ENCODE results near the gene TAS1R2. TPM values are rescaled to one million over a fixed set of nuclear protein-coding genes. Genes with fewer than 3 reads are reported as not detected.

TAS1R2 gene
- total RNA-seq, 1 experiment from 2014 or later = not detected

GRCh38 chr1:18899363-18900049 is 40.0 kb upstream of the TAS1R2 start:
- H4K91ac ChIP-seq (ENCODE audit: insufficient read length, low read depth, low read length) = no peak overlapping the region
- Mint-ChIP-seq H3K27ac (no peak overlapping the region), H3K36me3 (ENCODE audit: insufficient read depth in 1 of 3, low read depth in 3 of 3) (peaks cover 0 to 5% (median 0%) of the 10 kb centered on the region in 3 experiments; a peak in 4 of 7 replicates), H3K9me3 (no peaks in the 10 kb centered on the region), H3K4me1 (peaks cover 12 to 16% of the 10 kb centered on the region in 2 experiments), H3K27me3 (ENCODE audit: low read depth) (peaks cover 8% of the 10 kb centered on the region; the same call in 1 of the 2 replicates), H3K4me3 (no peak overlapping the region)
- no peak overlapping the region for H3T11ph ChIP-seq (ENCODE audit: low read length)
- no peaks in the 10 kb centered on the region for H3K9me3 ChIP-seq (ENCODE audit: control insufficient read depth, low read depth, low read length)
- TF ChIP-seq CTCF (conservative IDR thresholded peaks at IDR 0.05) = no peak
- no peak overlapping the region for H3K27ac ChIP-seq (ENCODE audit: insufficient read length, low read depth, low read length)
- no peak overlapping the region for H3K9ac ChIP-seq (ENCODE audit: extremely low read depth, insufficient read length, low read length)
- WGBS (ENCODE audit: extremely low coverage, insufficient read length, low lambda C conversion rate) = no CpG with 5 or more reads among the region's 4 CpGs
- no peak overlapping the region for H3K23ac ChIP-seq (ENCODE audit: insufficient read length, low read depth, low read length)
- H4K5ac ChIP-seq (ENCODE audit: insufficient read length, low read depth, low read length) = no peak overlapping the region
- H3K23me2 ChIP-seq (ENCODE audit: insufficient read length, low read depth, low read length, poor library complexity, severe bottlenecking) = peaks cover 4% of the 10 kb centered on the region
- H4K8ac ChIP-seq (replicated peaks; ENCODE audit: insufficient read length, low read depth, low read length) = no peak overlapping the region
- no peak overlapping the region for H2AFZ ChIP-seq (ENCODE audit: low read length)
- no peak for DNase-seq
- H3K18ac ChIP-seq (ENCODE audit: insufficient read length, low read depth, low read length) = no peak overlapping the region
- no peak overlapping the region for H2BK12ac ChIP-seq (ENCODE audit: insufficient read length, low read depth, low read length)
- H2BK15ac ChIP-seq (ENCODE audit: low read depth, low read length) = no peak overlapping the region
- H3K27me3 ChIP-seq (ENCODE audit: insufficient read depth, low read length) = no peaks in the 10 kb centered on the region
- H2BK20ac ChIP-seq (ENCODE audit: low read depth, low read length, poor library complexity, severe bottlenecking) = no peak overlapping the region
- no peaks in the 10 kb centered on the region for H3K79me1 ChIP-seq (ENCODE audit: insufficient read depth, low read depth, low read length, poor library complexity, severe bottlenecking)
- no peak overlapping the region for H3K4me2 ChIP-seq (ENCODE audit: insufficient read depth, insufficient read length, low read length)
- no peaks in the 10 kb centered on the region for H3K79me2 ChIP-seq (ENCODE audit: insufficient read depth, low read length)
- H3K14ac ChIP-seq (ENCODE audit: insufficient read depth, low read length) = no peak overlapping the region
- no peaks in the 10 kb centered on the region for H4K20me1 ChIP-seq (ENCODE audit: control insufficient read depth, insufficient read depth, insufficient read length)
- no peaks in the 10 kb centered on the region for H3K4me1 ChIP-seq (ENCODE audit: insufficient read depth, low read length)
- no peak overlapping the region for H3K56ac ChIP-seq (ENCODE audit: insufficient read length, low read depth, low read length)
- H2BK120ac ChIP-seq (ENCODE audit: low read depth, low read length, poor library complexity, severe bottlenecking) = no peak overlapping the region
- no peak overlapping the region for H2AK5ac ChIP-seq (ENCODE audit: insufficient read length, low read length)
- H2BK5ac ChIP-seq (ENCODE audit: insufficient read length, low read length) = no peak overlapping the region
- H3K4ac ChIP-seq (ENCODE audit: low read depth, low read length) = no peak overlapping the region

Measured in H9 (cell line).